ENCODE data around the gene ADCY10.
A peak's percentile ranks its signal among the peaks of the same experiment; 100 is the strongest.

Gene ADCY10

GRCh38 chr1:167805041-167805556 is 108.8 kb downstream of the ADCY10 start:
- no peak for TF ChIP-seq EZH2 (IDR thresholded peaks at IDR 0.05)
- no peak for TF ChIP-seq FOXP2 (optimal IDR thresholded peaks at IDR 0.05; ENCODE audit: control extremely low read depth, extremely low read length, insufficient read depth)
- no peak for TF ChIP-seq POLR2AphosphoS5 (IDR thresholded peaks at IDR 0.05; ENCODE audit: borderline replicate concordance, low read depth, low read length)
- DNase-seq (ENCODE audit: low read depth, low spot score): no peak
- Histone ChIP-seq H3K9me3 (ENCODE audit: low read depth, low read length) (no peaks in the 10 kb centered on the region), H3K9ac (ENCODE audit: insufficient read length) (no peak overlapping the region), H3K36me3 (ENCODE audit: insufficient read depth, low read length) (no peaks in the 10 kb centered on the region), H3K4me3 (no peak overlapping the region), H3K27ac (no peak overlapping the region)

GRCh38 chr1:167803358-167804207 is 110.4 kb downstream of the ADCY10 start:
- Histone ChIP-seq H3K9me3 (ENCODE audit: low read depth, low read length) (no peaks in the 10 kb centered on the region), H3K27ac (no peak overlapping the region), H3K9ac (ENCODE audit: insufficient read length) (no peak overlapping the region), H3K36me3 (ENCODE audit: insufficient read depth, low read length) (no peaks in the 10 kb centered on the region), H3K4me3 (no peak overlapping the region)
- TF ChIP-seq POLR2AphosphoS5 (IDR thresholded peaks at IDR 0.05; ENCODE audit: borderline replicate concordance, low read depth, low read length): no peak
- TF ChIP-seq FOXP2 (optimal IDR thresholded peaks at IDR 0.05; ENCODE audit: control extremely low read depth, extremely low read length, insufficient read depth): no peak
- no peak for TF ChIP-seq EZH2 (IDR thresholded peaks at IDR 0.05)
- DNase-seq (ENCODE audit: low read depth, low spot score): peak; percentile 51

GRCh38 chr1:167802235-167802634 is 111.7 kb downstream of the ADCY10 start:
- no peak for TF ChIP-seq EZH2 (IDR thresholded peaks at IDR 0.05)
- no peak for TF ChIP-seq POLR2AphosphoS5 (IDR thresholded peaks at IDR 0.05; ENCODE audit: borderline replicate concordance, low read depth, low read length)
- TF ChIP-seq FOXP2 (optimal IDR thresholded peaks at IDR 0.05; ENCODE audit: control extremely low read depth, extremely low read length, insufficient read depth): no peak
- no peak overlapping the region for H3K9ac ChIP-seq (ENCODE audit: insufficient read length)
- no peak overlapping the region for H3K4me3 ChIP-seq
- no peaks in the 10 kb centered on the region for H3K36me3 ChIP-seq (ENCODE audit: insufficient read depth, low read length)
- no peak overlapping the region for H3K27ac ChIP-seq
- no peaks in the 10 kb centered on the region for H3K9me3 ChIP-seq (ENCODE audit: low read depth, low read length)
- no peak for DNase-seq (ENCODE audit: low read depth, low spot score)

- no peaks in the 10 kb centered on the region for H3K36me3 ChIP-seq (ENCODE audit: insufficient read depth, low read length)
- no peak overlapping the region for H3K9ac ChIP-seq (ENCODE audit: insufficient read length)
- H3K4me3 ChIP-seq: no peak overlapping the region
- DNase-seq (ENCODE audit: low read depth, low spot score): no peak
- H3K9me3 ChIP-seq (ENCODE audit: low read depth, low read length): no peaks in the 10 kb centered on the region
- H3K27ac ChIP-seq: no peak overlapping the region
- TF ChIP-seq FOXP2 (optimal IDR thresholded peaks at IDR 0.05; ENCODE audit: control extremely low read depth, extremely low read length, insufficient read depth) (no peak), POLR2AphosphoS5 (IDR thresholded peaks at IDR 0.05; ENCODE audit: borderline replicate concordance, low read depth, low read length) (no peak), EZH2 (IDR thresholded peaks at IDR 0.05) (no peak)
Observed at GRCh38 chr1:167800251-167800650, 113.7 kb downstream of the ADCY10 start.

- Histone ChIP-seq H3K9ac (ENCODE audit: insufficient read length) (no peak overlapping the region), H3K9me3 (ENCODE audit: low read depth, low read length) (no peaks in the 10 kb centered on the region), H3K36me3 (ENCODE audit: insufficient read depth, low read length) (no peaks in the 10 kb centered on the region), H3K4me3 (no peak overlapping the region), H3K27ac (no peak overlapping the region)
- no peak for DNase-seq (ENCODE audit: low read depth, low spot score)
- TF ChIP-seq FOXP2 (optimal IDR thresholded peaks at IDR 0.05; ENCODE audit: control extremely low read depth, extremely low read length, insufficient read depth) (no peak), POLR2AphosphoS5 (IDR thresholded peaks at IDR 0.05; ENCODE audit: borderline replicate concordance, low read depth, low read length) (no peak), EZH2 (IDR thresholded peaks at IDR 0.05) (no peak)
Observed at GRCh38 chr1:167799747-167800146, 114.2 kb downstream of the ADCY10 start.

- TF ChIP-seq FOXP2 (optimal IDR thresholded peaks at IDR 0.05; ENCODE audit: control extremely low read depth, extremely low read length, insufficient read depth): no peak
- no peak for TF ChIP-seq POLR2AphosphoS5 (IDR thresholded peaks at IDR 0.05; ENCODE audit: borderline replicate concordance, low read depth, low read length)
- TF ChIP-seq EZH2 (IDR thresholded peaks at IDR 0.05): no peak
- Histone ChIP-seq H3K9me3 (ENCODE audit: low read depth, low read length) (no peaks in the 10 kb centered on the region), H3K4me3 (no peak overlapping the region), H3K36me3 (ENCODE audit: insufficient read depth, low read length) (no peaks in the 10 kb centered on the region), H3K9ac (ENCODE audit: insufficient read length) (no peak overlapping the region), H3K27ac (no peak overlapping the region)
- DNase-seq (ENCODE audit: low read depth, low spot score): no peak
Observed at GRCh38 chr1:167798952-167799351, 115.0 kb downstream of the ADCY10 start.

GRCh38 chr1:167797015-167797414 is 116.9 kb downstream of the ADCY10 start:
- H3K36me3 ChIP-seq (ENCODE audit: insufficient read depth, low read length): no peaks in the 10 kb centered on the region
- H3K4me3 ChIP-seq: peak overlapping the region; percentile 15
- TF ChIP-seq FOXP2 (optimal IDR thresholded peaks at IDR 0.05; ENCODE audit: control extremely low read depth, extremely low read length, insufficient read depth) (no peak), EZH2 (IDR thresholded peaks at IDR 0.05) (no peak), POLR2AphosphoS5 (IDR thresholded peaks at IDR 0.05; ENCODE audit: borderline replicate concordance, low read depth, low read length) (no peak)
- no peaks in the 10 kb centered on the region for H3K9me3 ChIP-seq (ENCODE audit: low read depth, low read length)
- peak overlapping the region; percentile 36; the same call in 1 of the 2 replicates for H3K27ac ChIP-seq
- H3K9ac ChIP-seq (ENCODE audit: insufficient read length): no peak overlapping the region
- DNase-seq (ENCODE audit: low read depth, low spot score): no peak

- Histone ChIP-seq H3K9ac (ENCODE audit: insufficient read length) (no peak overlapping the region), H3K36me3 (ENCODE audit: insufficient read depth, low read length) (no peaks in the 10 kb centered on the region), H3K4me3 (no peak overlapping the region), H3K9me3 (ENCODE audit: low read depth, low read length) (no peaks in the 10 kb centered on the region), H3K27ac (no peak overlapping the region)
- no peak for DNase-seq (ENCODE audit: low read depth, low spot score)
- no peak for TF ChIP-seq POLR2AphosphoS5 (IDR thresholded peaks at IDR 0.05; ENCODE audit: borderline replicate concordance, low read depth, low read length)
- no peak for TF ChIP-seq FOXP2 (optimal IDR thresholded peaks at IDR 0.05; ENCODE audit: control extremely low read depth, extremely low read length, insufficient read depth)
- TF ChIP-seq EZH2 (IDR thresholded peaks at IDR 0.05): no peak
Observed at GRCh38 chr1:167795810-167796740, 117.9 kb downstream of the ADCY10 start.
